Epithelial cell of esophagus (primary cell): Measurements from ENCODE around the gene STAM.

Source experiments
- DNase-seq: peaks from one replicate; pipeline ENCODE4 v3.0.0; 2010; ENCODE audit warnings: low read depth
- H3K4me3 ChIP-seq: 2 replicates; pipeline ENCODE4 v1.5.1; 2011; ENCODE audit warnings: mild to moderate bottlenecking, low read length, control low read depth
- TF ChIP-seq, protein P1 (sequence below): IDR thresholded peaks from 2 replicates; pipeline ENCODE4 v1.5.1; 2011; ENCODE audit warnings: low read depth, mild to moderate bottlenecking, low read length, control low read depth, inconsistent platforms; ENCODE audit not compliant: insufficient read depth; ENCODE audit errors: missing control alignments

Gene STAM

DNA sequence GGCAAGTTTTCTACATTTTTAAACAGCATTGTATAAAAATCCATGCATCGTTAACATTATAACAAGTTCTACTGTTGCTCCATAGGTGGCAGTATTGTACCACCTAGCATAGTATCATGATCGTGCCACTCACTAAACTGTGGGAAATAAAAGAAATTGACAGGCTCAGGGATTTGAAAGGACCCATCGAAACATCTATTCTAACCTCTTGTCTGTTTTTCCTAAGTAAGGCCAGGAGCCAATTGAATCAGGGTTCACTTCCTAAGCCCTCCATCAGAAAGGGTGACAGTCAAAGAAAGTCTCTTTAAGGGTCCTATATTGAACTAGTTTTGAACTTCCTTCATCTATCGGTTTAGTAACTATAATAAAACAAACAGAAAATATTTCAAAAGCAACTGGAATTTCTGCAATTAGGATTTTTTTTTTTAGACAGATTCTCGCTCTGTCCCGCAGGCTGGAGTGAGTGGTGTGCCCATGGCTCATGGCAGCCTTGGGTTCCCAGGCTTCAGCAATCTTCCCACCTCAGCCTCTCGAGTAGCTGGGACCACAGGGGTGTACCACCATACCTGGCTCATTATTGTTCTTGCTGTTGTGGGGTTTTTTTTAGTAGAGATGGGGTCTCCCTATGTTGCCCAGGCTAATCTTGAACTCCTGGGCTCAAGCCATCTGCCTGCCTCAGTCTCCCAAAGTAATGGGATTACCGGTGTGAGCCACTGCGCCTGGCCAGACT lies 36.2 kb upstream of the STAM start:
- peak; percentile 68 for DNase-seq
- no peak overlapping the region for H3K4me3 ChIP-seq
- TF ChIP-seq, protein P1, sequence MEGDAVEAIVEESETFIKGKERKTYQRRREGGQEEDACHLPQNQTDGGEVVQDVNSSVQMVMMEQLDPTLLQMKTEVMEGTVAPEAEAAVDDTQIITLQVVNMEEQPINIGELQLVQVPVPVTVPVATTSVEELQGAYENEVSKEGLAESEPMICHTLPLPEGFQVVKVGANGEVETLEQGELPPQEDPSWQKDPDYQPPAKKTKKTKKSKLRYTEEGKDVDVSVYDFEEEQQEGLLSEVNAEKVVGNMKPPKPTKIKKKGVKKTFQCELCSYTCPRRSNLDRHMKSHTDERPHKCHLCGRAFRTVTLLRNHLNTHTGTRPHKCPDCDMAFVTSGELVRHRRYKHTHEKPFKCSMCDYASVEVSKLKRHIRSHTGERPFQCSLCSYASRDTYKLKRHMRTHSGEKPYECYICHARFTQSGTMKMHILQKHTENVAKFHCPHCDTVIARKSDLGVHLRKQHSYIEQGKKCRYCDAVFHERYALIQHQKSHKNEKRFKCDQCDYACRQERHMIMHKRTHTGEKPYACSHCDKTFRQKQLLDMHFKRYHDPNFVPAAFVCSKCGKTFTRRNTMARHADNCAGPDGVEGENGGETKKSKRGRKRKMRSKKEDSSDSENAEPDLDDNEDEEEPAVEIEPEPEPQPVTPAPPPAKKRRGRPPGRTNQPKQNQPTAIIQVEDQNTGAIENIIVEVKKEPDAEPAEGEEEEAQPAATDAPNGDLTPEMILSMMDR, result peak; percentile 76

DNA sequence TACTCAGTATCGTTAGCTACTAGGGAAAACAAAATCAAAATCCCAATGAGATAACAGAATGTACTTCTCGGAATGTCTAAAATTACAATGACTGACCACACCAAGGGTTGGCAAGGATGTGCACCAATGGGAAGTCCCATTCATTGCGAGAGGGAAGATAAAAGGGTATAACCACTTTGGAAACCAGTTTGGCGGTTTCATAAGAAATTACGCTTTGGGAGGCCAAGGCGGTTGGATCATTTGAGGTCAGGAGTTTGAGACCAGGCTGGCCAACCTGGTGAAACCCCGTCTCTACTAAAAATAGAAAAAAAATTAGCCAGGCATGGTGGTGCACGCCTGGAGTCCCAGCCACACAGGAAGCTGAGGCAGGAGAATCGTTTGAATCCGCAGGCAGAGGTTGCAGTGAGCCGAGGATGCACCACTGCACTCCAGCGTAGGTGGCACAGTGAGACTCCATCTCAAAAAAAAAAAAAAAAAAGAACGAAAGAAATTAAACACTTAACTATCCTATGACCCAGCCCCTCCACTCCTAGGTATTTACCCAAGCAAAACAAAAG lies 34.4 kb upstream of the STAM start:
- no peak overlapping the region for H3K4me3 ChIP-seq
- TF ChIP-seq, protein P1, result no peak
- no peak for DNase-seq

DNA sequence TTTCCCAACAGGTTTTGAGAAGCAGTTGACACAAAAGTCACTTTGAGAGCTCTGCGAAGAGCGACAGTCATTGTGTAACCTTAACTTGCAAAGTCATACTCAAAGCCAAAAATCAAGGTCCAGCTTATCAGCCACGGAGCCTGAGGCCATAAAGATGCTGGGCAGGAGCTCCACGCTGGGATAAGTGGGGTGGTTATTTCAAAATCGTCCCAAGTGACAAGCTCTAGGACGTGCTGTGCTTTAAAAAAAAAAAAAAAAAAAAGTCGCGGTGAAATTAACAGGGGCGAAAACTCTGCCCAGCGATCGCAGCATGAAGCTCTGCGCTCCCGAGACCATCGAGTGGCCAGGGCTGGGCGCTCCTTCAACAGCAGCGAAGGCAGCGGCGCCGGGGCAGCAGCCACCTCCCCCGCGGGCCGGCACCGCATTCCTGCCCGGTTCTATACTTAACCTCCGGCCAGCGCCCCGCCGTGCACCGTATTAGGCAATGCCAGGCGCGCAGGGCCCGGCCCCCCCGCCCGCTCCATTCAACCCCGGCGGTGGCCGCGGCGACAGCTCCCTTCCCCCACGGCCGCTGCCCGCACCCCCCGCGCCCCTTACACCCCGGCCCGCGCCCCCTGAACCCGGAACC lies 27.4 kb upstream of the STAM start:
- peak overlapping the region; percentile 71 for H3K4me3 ChIP-seq
- DNase-seq, result peak; percentile 59
- TF ChIP-seq, protein P1, result no peak

DNA sequence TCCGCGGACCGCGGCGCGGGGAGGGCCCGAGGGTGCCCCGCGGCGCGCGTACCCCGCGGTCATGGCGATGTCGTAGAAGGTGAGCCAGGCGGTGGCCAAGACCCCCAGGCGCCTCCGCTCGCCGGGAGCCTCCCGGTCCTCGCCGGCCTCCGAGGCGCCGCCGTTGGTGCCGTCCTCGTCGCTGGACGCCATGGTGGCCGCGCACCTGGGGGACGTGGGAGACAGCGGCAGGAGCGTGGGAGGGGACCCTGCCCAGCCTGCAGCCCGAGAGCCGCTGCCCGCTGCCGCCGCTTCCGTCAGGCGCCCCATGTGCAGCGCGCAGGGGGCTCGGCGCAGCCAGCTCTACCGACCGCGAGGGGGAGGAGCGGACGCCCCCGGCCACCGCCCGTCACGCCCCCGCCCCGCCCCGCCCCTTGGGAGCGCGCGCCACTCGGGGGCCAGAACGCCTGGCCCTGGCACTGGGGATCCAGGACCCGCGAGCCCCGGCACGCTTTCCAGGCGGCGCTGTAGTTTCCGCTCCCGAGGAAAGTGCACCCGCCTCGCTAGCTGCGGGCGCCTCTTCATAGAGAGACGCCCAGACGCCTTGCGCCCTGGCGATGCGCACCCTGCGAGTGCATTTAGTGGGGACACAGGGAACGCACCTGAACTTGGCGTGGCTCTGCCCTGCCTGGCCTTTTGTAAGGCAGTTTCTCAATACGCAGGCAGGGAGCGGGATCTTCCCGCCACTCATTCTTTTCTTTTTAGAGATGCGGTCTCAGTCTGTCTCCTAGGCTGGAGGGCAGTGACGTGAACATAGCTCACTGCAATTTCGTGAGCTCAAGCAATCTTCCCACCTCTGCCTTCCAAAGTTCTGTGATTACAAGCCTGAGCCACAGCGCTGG lies 26.7 kb upstream of the STAM start, which contains the start of gene HACD1:
HACD1 (minus strand) TSS at position 344 of the 881 bp plus-strand sequence; CDS start at position 309, 35 bp downstream.
- TF ChIP-seq, protein P1, result peak; percentile 29
- peak within 1 kb of the TSS; percentile 71 for H3K4me3 ChIP-seq
- DNase-seq, result peak; percentile 87

DNA sequence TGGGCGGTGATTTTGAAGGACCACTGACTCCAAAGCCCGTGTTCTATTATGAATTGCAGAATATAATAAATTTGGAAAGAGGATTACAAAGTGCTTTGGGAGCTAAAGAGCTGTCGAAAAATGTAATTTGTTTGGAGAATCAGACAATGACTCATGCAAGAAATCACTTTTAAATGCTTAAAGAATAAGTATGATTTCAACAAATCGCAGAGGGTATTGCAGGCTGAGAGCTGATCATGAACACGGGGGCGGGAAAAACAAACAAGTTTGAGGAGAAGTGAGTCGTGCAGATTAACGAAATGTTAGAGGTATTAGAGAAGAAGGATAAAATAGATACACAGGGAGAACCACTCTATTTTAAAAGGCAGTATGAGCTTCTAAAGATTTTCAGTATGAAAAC lies 21.9 kb upstream of the STAM start:
- TF ChIP-seq, protein P1, result no peak
- no peak overlapping the region for H3K4me3 ChIP-seq
- peak; percentile 35 for DNase-seq

DNA sequence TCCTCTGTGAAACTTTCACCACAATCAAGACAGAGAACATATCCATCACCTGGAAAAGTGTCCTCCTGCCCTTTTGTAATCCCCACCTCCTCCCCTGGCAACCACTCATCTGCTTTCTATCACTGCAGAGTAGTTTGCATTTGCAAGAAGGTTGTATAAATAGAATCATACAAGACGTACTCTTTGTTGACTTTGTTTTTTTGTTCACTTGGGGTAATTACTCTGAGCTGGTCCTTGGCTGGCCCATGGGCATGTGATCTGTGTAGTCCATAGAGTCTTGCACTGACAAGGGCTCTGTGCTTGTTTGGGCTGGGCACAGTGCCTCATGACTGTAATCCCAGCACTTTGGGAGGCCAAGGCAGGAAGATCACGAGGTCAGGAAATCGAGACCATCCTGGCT lies 19.0 kb upstream of the STAM start:
- no peak overlapping the region for H3K4me3 ChIP-seq
- DNase-seq, result no peak
- TF ChIP-seq, protein P1, result no peak
